ENCODE data around the gene CPN2.

DNA sequence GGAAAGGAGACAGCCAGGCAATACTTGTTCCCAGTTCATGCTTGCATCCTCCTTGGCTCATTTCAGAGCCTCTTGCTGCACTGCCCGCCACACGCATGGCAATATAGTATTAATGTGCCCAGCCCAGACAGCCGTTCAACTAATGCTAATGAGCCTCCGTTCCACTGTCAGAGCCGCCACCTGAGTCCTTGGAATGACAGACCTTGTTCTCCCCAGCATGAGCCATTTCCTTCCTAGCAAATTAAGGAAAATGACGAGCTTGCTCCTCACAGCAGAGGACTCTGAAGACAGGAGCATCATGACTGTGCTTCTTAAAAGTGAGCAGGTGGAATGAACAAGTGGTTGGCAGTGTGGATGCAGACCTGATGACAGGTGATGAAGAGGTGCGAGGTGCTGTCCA, 29.2 kb upstream of the CPN2 start:
- TF ChIP-seq, protein P1, sequence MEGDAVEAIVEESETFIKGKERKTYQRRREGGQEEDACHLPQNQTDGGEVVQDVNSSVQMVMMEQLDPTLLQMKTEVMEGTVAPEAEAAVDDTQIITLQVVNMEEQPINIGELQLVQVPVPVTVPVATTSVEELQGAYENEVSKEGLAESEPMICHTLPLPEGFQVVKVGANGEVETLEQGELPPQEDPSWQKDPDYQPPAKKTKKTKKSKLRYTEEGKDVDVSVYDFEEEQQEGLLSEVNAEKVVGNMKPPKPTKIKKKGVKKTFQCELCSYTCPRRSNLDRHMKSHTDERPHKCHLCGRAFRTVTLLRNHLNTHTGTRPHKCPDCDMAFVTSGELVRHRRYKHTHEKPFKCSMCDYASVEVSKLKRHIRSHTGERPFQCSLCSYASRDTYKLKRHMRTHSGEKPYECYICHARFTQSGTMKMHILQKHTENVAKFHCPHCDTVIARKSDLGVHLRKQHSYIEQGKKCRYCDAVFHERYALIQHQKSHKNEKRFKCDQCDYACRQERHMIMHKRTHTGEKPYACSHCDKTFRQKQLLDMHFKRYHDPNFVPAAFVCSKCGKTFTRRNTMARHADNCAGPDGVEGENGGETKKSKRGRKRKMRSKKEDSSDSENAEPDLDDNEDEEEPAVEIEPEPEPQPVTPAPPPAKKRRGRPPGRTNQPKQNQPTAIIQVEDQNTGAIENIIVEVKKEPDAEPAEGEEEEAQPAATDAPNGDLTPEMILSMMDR (IDR thresholded peaks at IDR 0.05): no peak
- TF ChIP-seq POLR2A (IDR thresholded peaks at IDR 0.05; ENCODE audit: low read depth): no peak
- TF ChIP-seq POLR2AphosphoS5 (IDR thresholded peaks at IDR 0.05): no peak
- no peak for TF ChIP-seq EP300 (IDR thresholded peaks at IDR 0.05)

Measured in esophagus muscularis mucosa (tissue), 4 donors.